Endothelial cell of umbilical vein (primary cell): ENCODE results near the gene RPS2.

Experiments
- CTCF ChIP-seq, 2 donors: IDR thresholded peaks; 1 replicate in 1 of 2; 2 replicates in 1 of 2; pipeline ENCODE4 v1.5.1; 2011; ENCODE audit warnings: low read length in 2 of 2, mild to moderate bottlenecking in 2 of 2, moderate library complexity in 2 of 2, control low read depth in 1 of 2, inconsistent platforms in 1 of 2, low read depth in 1 of 2; ENCODE audit not compliant: insufficient read depth in 1 of 2; ENCODE audit errors: extremely low read depth in 1 of 2
- EZH2 ChIP-seq: IDR thresholded peaks from 2 replicates; pipeline ENCODE4 v1.6.1; 2012; ENCODE audit warnings: borderline replicate concordance, low read depth, mild to moderate bottlenecking, moderate library complexity, low read length, inconsistent platforms; ENCODE audit not compliant: severe bottlenecking
- FOS ChIP-seq: IDR thresholded peaks from 2 replicates; pipeline ENCODE4 v1.6.1; 2011; ENCODE audit warnings: mild to moderate bottlenecking, low read length, moderate library complexity, borderline replicate concordance; ENCODE audit not compliant: insufficient read depth
- GATA2 ChIP-seq: IDR thresholded peaks from 2 replicates; pipeline ENCODE4 v1.7.0; 2011; ENCODE audit warnings: low read depth, mild to moderate bottlenecking, moderate library complexity, mixed read lengths, low read length; ENCODE audit not compliant: insufficient read length, insufficient read depth
- JUN ChIP-seq: IDR thresholded peaks from 2 replicates; pipeline ENCODE4 v1.6.1; 2011; ENCODE audit warnings: borderline replicate concordance, low read depth; ENCODE audit not compliant: insufficient read length, insufficient read depth
- MAX ChIP-seq: IDR thresholded peaks from 2 replicates; pipeline ENCODE4 v1.6.1; 2011; ENCODE audit not compliant: insufficient read depth, insufficient read length
- MYC ChIP-seq: IDR thresholded peaks from one replicate; pipeline ENCODE4 v1.6.1; 2011; ENCODE audit warnings: mild to moderate bottlenecking, low read depth, low read length
- POLR2A ChIP-seq: IDR thresholded peaks from 2 replicates; pipeline ENCODE4 v1.6.1; 2012; ENCODE audit warnings: low read depth, mild to moderate bottlenecking, control low read depth, low read length
- POLR2AphosphoS5 ChIP-seq: IDR thresholded peaks from 2 replicates; pipeline ENCODE4 v1.6.1; 2012; ENCODE audit warnings: low read depth, mild to moderate bottlenecking, control low read depth, low read length, moderate library complexity; ENCODE audit not compliant: insufficient read depth

- TF ChIP-seq CTCF (IDR thresholded peaks at IDR 0.05; ENCODE audit: extremely low read depth in 1 of 2, insufficient read depth in 1 of 2, low read depth in 1 of 2, low read length in 2 of 2) (no peak), EZH2 (no peak), POLR2A (no peak), MYC (no peak), POLR2AphosphoS5 (no peak), MAX (no peak), GATA2 (no peak), JUN (no peak), FOS (no peak)
These were observed 19.9 kb downstream of the RPS2 start for GRCh38 chr16:1944612-1945199.
